Measurements from ENCODE around the gene SOS2. TPM values are rescaled to one million over a fixed set of nuclear protein-coding genes. Genes with fewer than 3 reads are reported as not detected.
"Not testable (repeated sequence)": the region's sequence is repeated elsewhere in the genome, so short reads cannot be mapped to it uniquely, and the experiment has no call there.

Gene SOS2
- polyA plus RNA-seq, 3 donors, result 38.2 to 44.4 (median 41.0) TPM

GRCh38 chr14:50088117-50088515 is 143.3 kb downstream of the SOS2 start:
- no peak for DNase-seq (ENCODE audit: low read depth in 3 of 3, low spot score in 2 of 3)

- no peak for DNase-seq (ENCODE audit: low read depth in 3 of 3, low spot score in 2 of 3)
These were observed 143.8 kb downstream of the SOS2 start for GRCh38 chr14:50087341-50088116.

- no peak for DNase-seq (ENCODE audit: low read depth in 3 of 3, low spot score in 2 of 3)
These were observed 145.1 kb downstream of the SOS2 start for GRCh38 chr14:50086321-50086711.

- DNase-seq (ENCODE audit: low read depth in 3 of 3, low spot score in 2 of 3), result no peak
These were observed 145.6 kb downstream of the SOS2 start for GRCh38 chr14:50085570-50086320.

GRCh38 chr14:50084666-50085065 is 146.7 kb downstream of the SOS2 start:
- DNase-seq (ENCODE audit: low read depth in 3 of 3, low spot score in 2 of 3), result no peak

- DNase-seq (ENCODE audit: low read depth in 3 of 3, low spot score in 2 of 3), result no peak
These were observed 147.7 kb downstream of the SOS2 start for GRCh38 chr14:50083467-50084337.

GRCh38 chr14:50082784-50083466 is 148.5 kb downstream of the SOS2 start:
- no peak for DNase-seq (ENCODE audit: low read depth in 3 of 3, low spot score in 2 of 3)

GRCh38 chr14:50082308-50082742 is 149.1 kb downstream of the SOS2 start:
- no peak for DNase-seq (ENCODE audit: low read depth in 3 of 3, low spot score in 2 of 3)

GRCh38 chr14:50079103-50079502 is 152.3 kb downstream of the SOS2 start:
- not testable (repeated sequence) for DNase-seq (ENCODE audit: low read depth in 3 of 3, low spot score in 2 of 3)

- DNase-seq (ENCODE audit: low read depth in 3 of 3, low spot score in 2 of 3), result not testable (repeated sequence)
These were observed 157.7 kb downstream of the SOS2 start for GRCh38 chr14:50073663-50074062.

GRCh38 chr14:50072395-50072794 is 159.0 kb downstream of the SOS2 start:
- DNase-seq (ENCODE audit: low read depth in 3 of 3, low spot score in 2 of 3), result no peak

GRCh38 chr14:50070840-50071548 is 160.4 kb downstream of the SOS2 start:
- no peak for DNase-seq (ENCODE audit: low read depth in 3 of 3, low spot score in 2 of 3)

GRCh38 chr14:50070230-50070629 is 161.1 kb downstream of the SOS2 start:
- DNase-seq (ENCODE audit: low read depth in 3 of 3, low spot score in 2 of 3), result no peak

GRCh38 chr14:50069325-50069724 is 162.1 kb downstream of the SOS2 start:
- no peak for DNase-seq (ENCODE audit: low read depth in 3 of 3, low spot score in 2 of 3)

GRCh38 chr14:50068496-50068895 is 162.9 kb downstream of the SOS2 start:
- DNase-seq (ENCODE audit: low read depth in 3 of 3, low spot score in 2 of 3), result no peak

GRCh38 chr14:50067723-50068495 is 163.5 kb downstream of the SOS2 start:
- no peak for DNase-seq (ENCODE audit: low read depth in 3 of 3, low spot score in 2 of 3)
